Lung (tissue), 12 donors: ENCODE measurements around the gene ASIP. TPM values are rescaled to one million over a fixed set of nuclear protein-coding genes. Genes with fewer than 3 reads are reported as not detected.
"Not testable (repeated sequence)": the region's sequence is repeated elsewhere in the genome, so short reads cannot be mapped to it uniquely, and the experiment has no call there.

Experiments
- ATAC-seq: fragments of 200-7000 bp; cut with Tn5 transposase; one replicate; pipeline ENCODE4 v1.9.1; 2020; ENCODE audit warnings: moderate number of reproducible peaks; ENCODE audit not compliant: insufficient read depth, low FRiP score
- DNase-seq, 3 donors: peaks; one replicate each; pipeline ENCODE4 v3.0.0-alpha.2; 2013 to 2017
- H3K27ac ChIP-seq, 2 donors: one replicate each; pipeline ENCODE4 v1.5.1; 2013; ENCODE audit warnings: mild to moderate bottlenecking in 2 of 2, moderate library complexity in 2 of 2, control low read depth in 1 of 2, inconsistent platforms in 1 of 2, low read depth in 1 of 2, low read length in 1 of 2
- H3K27me3 ChIP-seq, 3 donors: one replicate each; pipeline ENCODE4 v1.5.1; 2013; ENCODE audit warnings: low read length in 2 of 3; ENCODE audit not compliant: control insufficient read depth in 3 of 3, insufficient read depth in 3 of 3
- H3K36me3 ChIP-seq, 4 donors: one replicate each; pipeline ENCODE4 v1.5.1; 2013; ENCODE audit warnings: low read length in 4 of 4, mild to moderate bottlenecking in 1 of 4, moderate library complexity in 1 of 4; ENCODE audit not compliant: control insufficient read depth in 4 of 4, insufficient read depth in 4 of 4
- H3K4me1 ChIP-seq, 5 donors: one replicate each; pipeline ENCODE4 v1.5.1; 2013; ENCODE audit warnings: low read length in 5 of 5, mild to moderate bottlenecking in 2 of 5, moderate library complexity in 1 of 5; ENCODE audit not compliant: control insufficient read depth in 5 of 5, insufficient read depth in 5 of 5
- H3K4me3 ChIP-seq: one replicate; pipeline ENCODE4 v1.5.1; 2013; ENCODE audit warnings: mild to moderate bottlenecking, control low read depth, moderate library complexity
- H3K9ac ChIP-seq, 2 donors: one replicate each; pipeline ENCODE4 v1.5.1; 2013; ENCODE audit warnings: low read length in 2 of 2, control low read depth in 1 of 2; ENCODE audit not compliant: insufficient read depth in 1 of 2
- H3K9me3 ChIP-seq, 4 donors: one replicate each; pipeline ENCODE4 v1.5.1; 2013; ENCODE audit warnings: low read length in 3 of 4, mild to moderate bottlenecking in 1 of 4, moderate library complexity in 1 of 4; ENCODE audit not compliant: control insufficient read depth in 4 of 4, insufficient read depth in 3 of 4
- WGBS, 2 donors: extraction: QIAGEN DNeasy Blood & Tissue Kit; methylation state at CpG; one replicate each; pipeline ENCODE4 v1.1.7; 2013; 5-methylcytosine and 5-hydroxymethylcytosine counted together
- polyA plus RNA-seq, 2 donors: library from polyadenylated mRNA; stranded (reverse); fragments of 200-250 nt; gene quantifications; one replicate each; pipeline ENCODE4 v1.2.1, GENCODE V29; 2013
- total RNA-seq, 2 donors: library from RNA; depleted of rRNA in 1 of 2; stranded (reverse); fragments of >200 nt in 1 of 2; gene quantifications; one replicate each; pipeline ENCODE4 v1.2.1, GENCODE V29; 2014 to 2021
- TF ChIP-seq, protein P1 (sequence below): IDR thresholded peaks from 2 replicates; pipeline ENCODE4 v1.5.1; 2012; ENCODE audit warnings: mild to moderate bottlenecking; ENCODE audit errors: control extremely low read depth, extremely low read depth
- donor health status: control.
- donor health status: control.
- donor health status: Bipolar disorder and iron deficiency.
- donor health status: healthy.
- donor health status: DM: yes; HTN: yes; CAD: no.

Gene ASIP
- total and polyA plus RNA-seq, 4 donors = 0.15 to 0.87 TPM; not detected in 2

GRCh38 chr20:34237942-34238341 is 3.3 kb upstream of the ASIP start:
- Histone ChIP-seq H3K27me3 (peaks cover 0 to 4% (median 0%) of the 10 kb centered on the region in 3 donors), H3K9ac (no peak overlapping the region), H3K27ac (no peak overlapping the region), H3K9me3 (peaks cover 0 to 4% (median 0%) of the 10 kb centered on the region in 4 donors), H3K4me1 (no peaks in the 10 kb centered on the region), H3K36me3 (no peaks in the 10 kb centered on the region), H3K4me3 (no peak overlapping the region)
- ATAC-seq (no peak), DNase-seq (no peak)
- TF ChIP-seq, protein P1, sequence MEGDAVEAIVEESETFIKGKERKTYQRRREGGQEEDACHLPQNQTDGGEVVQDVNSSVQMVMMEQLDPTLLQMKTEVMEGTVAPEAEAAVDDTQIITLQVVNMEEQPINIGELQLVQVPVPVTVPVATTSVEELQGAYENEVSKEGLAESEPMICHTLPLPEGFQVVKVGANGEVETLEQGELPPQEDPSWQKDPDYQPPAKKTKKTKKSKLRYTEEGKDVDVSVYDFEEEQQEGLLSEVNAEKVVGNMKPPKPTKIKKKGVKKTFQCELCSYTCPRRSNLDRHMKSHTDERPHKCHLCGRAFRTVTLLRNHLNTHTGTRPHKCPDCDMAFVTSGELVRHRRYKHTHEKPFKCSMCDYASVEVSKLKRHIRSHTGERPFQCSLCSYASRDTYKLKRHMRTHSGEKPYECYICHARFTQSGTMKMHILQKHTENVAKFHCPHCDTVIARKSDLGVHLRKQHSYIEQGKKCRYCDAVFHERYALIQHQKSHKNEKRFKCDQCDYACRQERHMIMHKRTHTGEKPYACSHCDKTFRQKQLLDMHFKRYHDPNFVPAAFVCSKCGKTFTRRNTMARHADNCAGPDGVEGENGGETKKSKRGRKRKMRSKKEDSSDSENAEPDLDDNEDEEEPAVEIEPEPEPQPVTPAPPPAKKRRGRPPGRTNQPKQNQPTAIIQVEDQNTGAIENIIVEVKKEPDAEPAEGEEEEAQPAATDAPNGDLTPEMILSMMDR = no peak
- WGBS, 2 donors = 81 to 95% methylated on average over 2 of the region's 2 CpGs

DNA sequence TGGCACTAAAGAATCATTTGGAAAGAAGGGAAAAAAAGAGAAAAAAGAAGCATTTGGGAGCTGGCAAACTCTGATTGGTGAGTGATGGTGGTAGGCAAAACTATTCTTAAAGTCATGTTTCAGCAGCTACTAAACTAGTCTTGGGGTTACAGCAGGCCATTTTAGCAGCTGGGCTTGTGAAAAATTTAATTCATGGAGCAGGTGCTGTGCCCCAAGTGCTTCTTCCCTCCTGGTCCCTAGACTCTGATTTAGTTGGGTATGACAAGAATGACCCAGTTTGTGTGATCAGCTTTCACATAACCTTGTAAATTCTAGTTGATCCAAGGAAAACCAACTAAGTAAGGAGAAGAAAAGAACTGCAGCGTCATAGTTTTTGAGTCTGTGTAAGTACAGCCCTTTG is 1.1 kb upstream of the ASIP start:
- 94 to 100% methylated on average over 1 of the region's 1 CpG for WGBS, 2 donors
- ATAC-seq (no peak), DNase-seq (no peak)
- H3K4me3 ChIP-seq = no peak overlapping the region
- peaks cover 0 to 4% (median 0%) of the 10 kb centered on the region in 4 donors for H3K9me3 ChIP-seq
- TF ChIP-seq, protein P1 = no peak
- no peaks in the 10 kb centered on the region for H3K4me1 ChIP-seq
- H3K27ac ChIP-seq = no peak overlapping the region
- no peaks in the 10 kb centered on the region for H3K36me3 ChIP-seq
- H3K27me3 ChIP-seq = peaks cover 0 to 4% (median 0%) of the 10 kb centered on the region in 3 donors
- H3K9ac ChIP-seq = no peak overlapping the region

GRCh38 chr20:34242015-34242414 is 792 bp downstream of the ASIP start:
- not testable (repeated sequence) for H3K4me1 ChIP-seq, DNase-seq, H3K9me3 ChIP-seq, H3K27ac ChIP-seq, H3K9ac ChIP-seq, H3K27me3 ChIP-seq, H3K36me3 ChIP-seq, ATAC-seq, H3K4me3 ChIP-seq
- 86% methylated on average over 4 of the region's 4 CpGs for WGBS, 2 donors

DNA sequence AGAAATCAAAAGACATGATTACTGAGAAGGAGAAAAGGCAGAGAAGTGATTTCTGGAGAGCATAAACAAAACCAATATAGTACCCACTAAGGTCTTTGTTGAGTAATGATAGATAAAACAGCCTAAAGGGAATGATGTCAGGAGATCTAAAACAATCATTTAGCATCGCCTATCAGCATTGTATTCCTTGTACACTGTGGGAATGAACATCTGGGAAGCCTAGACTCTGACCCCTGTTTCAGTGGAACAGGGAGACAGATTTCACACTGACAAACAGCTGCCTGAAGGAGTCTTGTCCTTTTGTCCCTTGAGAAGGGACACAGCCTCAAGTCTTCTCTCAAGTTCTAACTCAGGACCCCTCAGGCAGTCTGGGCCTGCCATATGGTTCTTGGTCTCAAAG is 1.7 kb downstream of the ASIP start:
- ATAC-seq = no peak
- H3K27me3 ChIP-seq = peaks cover 0 to 4% (median 0%) of the 10 kb centered on the region in 3 donors

More for the DNA sequence above, 1.7 kb downstream of the ASIP start:
- 96 to 98% methylated on average over 1 of the region's 1 CpG for WGBS, 2 donors
- Histone ChIP-seq H3K4me3 (no peak overlapping the region), H3K36me3 (no peaks in the 10 kb centered on the region), H3K9ac (no peak overlapping the region), H3K4me1 (no peaks in the 10 kb centered on the region), H3K27ac (no peak overlapping the region), H3K9me3 (no peaks in the 10 kb centered on the region)
- DNase-seq = no peak
- TF ChIP-seq, protein P1 = no peak
